HG03135 (cell line): ENCODE measurements around the gene PUM1.

Experiments
- ATAC-seq: cut with Tn5 transposase; IDR thresholded peaks from one replicate; pipeline ENCODE4 v1.9.1; 2021; ENCODE audit warnings: mild to moderate bottlenecking, moderate library complexity; ENCODE audit not compliant: unreplicated experiment

Gene PUM1

DNA sequence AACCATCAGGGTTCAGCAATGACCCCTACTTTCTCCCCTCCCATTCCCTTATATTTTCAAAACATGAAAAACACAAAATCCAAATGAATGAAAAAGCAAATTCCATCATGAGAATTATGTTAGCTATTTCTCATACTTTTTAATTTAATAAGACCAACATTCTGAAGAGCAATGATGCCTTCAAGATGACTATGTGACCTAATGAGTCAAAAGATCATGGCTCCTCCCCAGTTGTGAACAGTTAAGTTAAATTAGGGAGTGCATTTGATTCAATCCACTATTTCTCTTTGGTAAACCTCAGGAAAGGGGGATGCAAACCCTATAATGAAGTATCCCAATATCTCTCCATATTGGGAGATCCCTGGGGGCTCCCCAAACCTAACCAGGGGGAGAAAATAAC, 36.5 kb downstream of the PUM1 start:
- no peak for ATAC-seq

- ATAC-seq, result no peak
These were observed 37.6 kb downstream of the PUM1 start for GRCh38 chr1:31027693-31028526.

GRCh38 chr1:31022259-31022658, 43.3 kb downstream of the PUM1 start:
- no peak for ATAC-seq

- no peak for ATAC-seq
These were observed 45.3 kb downstream of the PUM1 start for GRCh38 chr1:31020007-31020790.

GRCh38 chr1:31019401-31019800, 46.1 kb downstream of the PUM1 start:
- no peak for ATAC-seq

- ATAC-seq, result no peak
These were observed 48.6 kb downstream of the PUM1 start for GRCh38 chr1:31016868-31017267.

- ATAC-seq, result peak; percentile 77
These were observed 52.2 kb downstream of the PUM1 start for GRCh38 chr1:31013187-31013864.

- ATAC-seq, result no peak
These were observed 53.1 kb downstream of the PUM1 start for GRCh38 chr1:31012210-31012924.

GRCh38 chr1:31011719-31012118, 53.8 kb downstream of the PUM1 start:
- no peak for ATAC-seq

DNA sequence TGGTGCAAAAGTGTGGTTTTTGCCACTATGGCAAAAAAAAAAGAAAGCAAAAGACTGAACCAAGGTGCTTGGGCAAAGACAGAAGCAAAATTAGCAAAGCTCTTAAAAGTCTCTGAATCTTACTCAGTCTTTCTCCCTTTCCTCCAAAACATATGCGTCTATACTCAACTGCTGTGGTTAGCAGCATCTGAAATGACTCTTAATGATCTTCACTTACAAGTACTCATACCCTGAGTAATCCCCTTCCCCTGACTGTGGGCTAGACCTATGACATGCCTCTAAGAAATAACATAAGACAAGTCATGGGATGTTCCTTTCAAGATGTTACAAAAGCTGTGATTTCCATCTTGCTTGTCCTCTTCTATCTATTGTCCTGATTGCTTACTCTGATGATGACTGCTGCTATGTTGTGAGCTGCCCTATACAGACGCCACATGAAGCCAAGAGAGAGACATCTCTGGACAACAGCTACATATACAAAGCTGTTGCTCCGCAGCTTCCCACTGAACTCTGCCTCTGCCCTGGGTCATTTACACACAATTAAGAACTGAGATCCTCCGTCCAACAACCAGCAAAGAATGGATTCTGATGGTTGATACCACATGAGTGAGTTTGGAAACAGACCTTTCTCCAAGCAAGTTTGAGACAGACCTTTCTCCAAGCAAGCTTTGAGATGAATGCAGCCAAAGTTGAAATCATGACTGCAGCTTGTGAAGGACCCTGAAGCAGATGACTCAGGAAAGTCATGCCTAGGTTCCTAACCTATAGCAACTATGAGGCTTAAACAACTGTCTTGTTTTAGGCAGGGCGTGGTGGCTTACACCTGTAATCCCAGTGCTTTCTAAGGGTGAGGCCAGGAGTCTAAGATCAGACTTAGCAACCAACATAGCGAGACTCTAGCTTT, 55.2 kb downstream of the PUM1 start:
- ATAC-seq, result no peak

- ATAC-seq, result no peak
These were observed 58.0 kb downstream of the PUM1 start for GRCh38 chr1:31007462-31007991.

DNA sequence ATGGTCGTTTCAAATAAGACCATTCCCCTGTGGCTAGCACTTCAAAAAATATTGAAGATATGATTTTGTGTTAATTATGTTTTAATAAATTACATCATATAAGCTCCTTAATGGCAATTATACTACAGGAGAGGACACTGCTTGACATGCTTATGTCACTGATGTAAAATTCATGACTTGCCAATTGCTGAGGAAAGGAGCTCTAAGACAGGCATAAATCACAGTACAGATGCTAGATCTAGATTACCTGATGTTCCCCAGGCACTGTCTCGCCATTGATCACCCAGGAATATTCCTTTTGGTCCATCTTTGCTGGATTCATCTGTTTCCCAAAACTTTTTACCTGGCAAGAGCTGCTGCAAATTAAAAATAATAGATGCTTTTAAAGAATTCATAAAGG, 58.8 kb downstream of the PUM1 start:
- no peak for ATAC-seq

DNA sequence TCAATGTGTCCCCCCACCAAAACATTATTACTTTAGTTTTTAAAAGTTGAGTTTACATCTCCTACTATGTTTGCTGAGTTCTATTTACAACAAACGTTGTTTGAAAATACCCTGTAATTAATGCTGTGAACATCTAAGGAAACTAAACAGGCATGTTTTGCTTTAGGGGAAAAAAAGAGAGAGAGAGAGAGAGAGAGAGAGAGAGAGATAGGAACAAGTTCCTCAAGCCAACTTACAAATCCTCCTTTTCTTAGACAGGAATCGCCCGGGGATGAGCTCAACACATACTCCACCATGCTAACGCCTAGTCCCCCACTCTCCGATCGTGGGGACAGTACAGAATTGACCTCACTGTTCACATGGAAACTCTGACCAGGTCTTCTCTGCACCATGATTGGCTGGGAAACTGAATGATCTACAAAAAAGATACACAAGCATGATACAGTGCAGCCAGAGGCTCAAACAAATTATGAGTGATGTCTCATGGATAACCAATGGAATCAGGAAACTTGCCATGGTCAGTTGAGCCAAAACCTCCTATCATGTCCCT, 59.8 kb downstream of the PUM1 start:
- no peak for ATAC-seq

GRCh38 chr1:31005198-31005597, 60.3 kb downstream of the PUM1 start:
- no peak for ATAC-seq

DNA sequence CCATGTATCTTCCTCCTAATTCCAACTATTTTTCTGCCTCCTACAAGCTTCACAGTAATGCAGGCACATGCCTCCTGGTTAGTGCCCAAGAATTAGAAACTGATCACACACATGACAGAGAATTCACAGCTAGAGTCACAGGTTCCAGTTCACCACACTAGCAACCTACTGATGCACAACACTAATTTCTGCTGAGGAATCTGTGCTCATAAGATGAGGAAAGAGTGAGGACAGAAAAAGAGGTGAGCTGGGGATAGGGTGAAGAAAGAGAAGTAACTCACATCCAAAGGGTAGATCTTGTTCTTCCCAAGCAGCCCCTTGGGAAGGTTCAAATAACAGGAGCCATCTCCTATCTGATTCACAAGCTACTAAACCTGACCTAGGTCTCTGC, 61.3 kb downstream of the PUM1 start:
- no peak for ATAC-seq

DNA sequence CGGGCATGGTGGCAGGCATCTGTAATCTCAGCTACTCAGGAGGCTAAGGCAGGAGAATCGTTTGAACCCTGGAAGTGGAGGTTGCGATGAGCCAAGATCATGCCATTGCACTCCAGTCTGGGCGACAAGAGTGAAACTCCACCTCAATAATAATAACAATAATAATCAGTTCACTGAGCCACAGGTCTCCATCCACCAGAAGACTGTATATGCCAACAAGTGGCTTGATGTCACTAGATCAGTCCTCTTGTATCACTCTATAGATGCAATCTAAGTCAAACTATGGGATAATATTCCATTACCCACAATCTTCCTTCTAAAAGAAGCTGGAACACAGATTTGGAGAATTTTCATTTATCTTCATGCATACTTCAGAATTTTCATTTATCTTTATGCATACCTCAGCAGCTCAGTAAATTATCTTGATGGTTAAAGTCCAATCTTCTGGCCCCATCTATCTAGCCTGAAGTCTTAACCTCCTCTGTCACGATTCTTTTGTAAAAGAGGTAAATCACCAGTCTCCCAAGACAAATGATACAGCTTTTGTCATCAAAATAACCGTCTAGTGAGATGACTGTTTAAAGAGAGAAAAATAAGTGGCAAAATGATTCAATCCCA, 61.8 kb downstream of the PUM1 start:
- ATAC-seq, result no peak

DNA sequence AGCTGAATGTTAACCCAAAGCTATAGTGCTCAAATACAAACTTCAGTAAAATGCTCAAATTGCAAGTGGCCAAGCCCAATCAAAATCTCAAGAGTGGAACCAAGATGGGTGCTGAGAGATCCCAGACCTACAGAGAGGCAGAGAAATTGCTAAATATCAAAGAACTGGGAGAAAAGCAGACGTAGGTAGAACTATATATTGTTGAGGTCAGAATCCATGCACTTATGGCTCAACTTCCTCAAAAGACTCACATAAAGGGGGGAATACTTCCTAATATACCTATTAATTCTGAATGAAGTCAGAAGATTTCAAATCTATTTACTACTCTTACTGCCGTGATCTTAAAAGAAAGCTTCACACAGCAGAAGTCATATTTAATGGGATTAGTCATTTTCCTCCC, 65.2 kb downstream of the PUM1 start:
- no peak for ATAC-seq

DNA sequence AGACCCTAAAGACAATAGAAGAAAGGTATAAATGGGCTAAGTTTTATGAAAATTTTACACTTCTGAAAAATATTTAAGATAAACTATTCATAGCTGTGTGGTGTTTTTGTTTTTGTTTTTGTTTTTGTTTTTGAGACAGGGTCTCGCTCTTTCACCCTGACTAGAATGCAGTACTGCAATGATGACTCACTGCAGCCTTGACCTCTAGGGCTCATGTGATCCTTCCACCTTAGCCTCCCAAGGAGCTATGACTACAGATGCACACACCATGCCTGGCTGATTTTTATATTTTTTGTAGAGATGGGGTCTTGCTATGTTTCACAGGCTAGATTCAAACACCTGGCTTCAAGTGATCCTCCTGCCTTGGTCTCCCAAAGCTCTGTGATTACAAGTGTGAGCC, 66.6 kb downstream of the PUM1 start:
- no peak for ATAC-seq

DNA sequence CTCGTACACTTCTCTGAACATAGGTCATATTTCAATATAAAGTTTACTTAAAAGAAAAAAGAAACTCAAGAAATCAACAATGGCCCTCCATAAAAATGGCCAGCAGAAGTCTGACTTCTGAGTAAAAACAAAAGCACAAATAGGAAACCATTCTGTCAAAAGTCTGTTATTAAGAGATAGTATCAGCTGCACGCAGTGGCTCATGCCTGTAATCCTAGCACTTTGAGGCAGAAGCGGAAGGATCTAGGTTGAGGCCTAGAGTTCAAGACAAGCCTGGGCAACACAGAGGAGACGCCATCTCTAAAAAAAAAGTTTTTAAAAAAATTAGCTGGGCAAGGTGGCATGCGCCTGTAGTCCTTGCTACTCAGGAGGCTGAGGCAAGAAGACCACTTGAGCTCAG, 67.3 kb downstream of the PUM1 start:
- no peak for ATAC-seq
